ENCODE results near the gene STAT5B.
"Not testable (repeated sequence)": the region's sequence is repeated elsewhere in the genome, so short reads cannot be mapped to it uniquely, and the experiment has no call there.

The STAT5B gene

GRCh38 chr17:42312285-42313130 lies 36.3 kb upstream of the STAT5B start:
- H3K4me3 ChIP-seq (ENCODE audit: low read length), result no peak overlapping the region
- no peak overlapping the region for H3K9ac ChIP-seq (ENCODE audit: low read length)
- peaks cover 12% of the 10 kb centered on the region for H3K4me1 ChIP-seq (ENCODE audit: control insufficient read depth, insufficient read depth, low read length)
- peaks cover 13% of the 10 kb centered on the region for H3K36me3 ChIP-seq (ENCODE audit: control insufficient read depth, insufficient read depth, low read length)
- H3K9me3 ChIP-seq (ENCODE audit: control insufficient read depth, low read length), result no peaks in the 10 kb centered on the region
- no peaks in the 10 kb centered on the region for H3K27me3 ChIP-seq (ENCODE audit: control insufficient read depth, insufficient read depth, low read length)

GRCh38 chr17:42312035-42312284 lies 35.8 kb upstream of the STAT5B start:
- Histone ChIP-seq H3K27me3 (ENCODE audit: control insufficient read depth, insufficient read depth, low read length) (no peaks in the 10 kb centered on the region), H3K9ac (ENCODE audit: low read length) (no peak overlapping the region), H3K4me1 (ENCODE audit: control insufficient read depth, insufficient read depth, low read length) (peaks cover 12% of the 10 kb centered on the region), H3K9me3 (ENCODE audit: control insufficient read depth, low read length) (no peaks in the 10 kb centered on the region), H3K36me3 (ENCODE audit: control insufficient read depth, insufficient read depth, low read length) (peaks cover 15% of the 10 kb centered on the region), H3K4me3 (ENCODE audit: low read length) (no peak overlapping the region)

GRCh38 chr17:42311240-42312034 lies 35.2 kb upstream of the STAT5B start:
- no peaks in the 10 kb centered on the region for H3K9me3 ChIP-seq (ENCODE audit: control insufficient read depth, low read length)
- H3K36me3 ChIP-seq (ENCODE audit: control insufficient read depth, insufficient read depth, low read length), result peaks cover 15% of the 10 kb centered on the region
- no peaks in the 10 kb centered on the region for H3K27me3 ChIP-seq (ENCODE audit: control insufficient read depth, insufficient read depth, low read length)
- H3K4me3 ChIP-seq (ENCODE audit: low read length), result no peak overlapping the region
- H3K4me1 ChIP-seq (ENCODE audit: control insufficient read depth, insufficient read depth, low read length), result peaks cover 12% of the 10 kb centered on the region
- H3K9ac ChIP-seq (ENCODE audit: low read length), result no peak overlapping the region

GRCh38 chr17:42310787-42311215 lies 34.6 kb upstream of the STAT5B start:
- H3K4me1 ChIP-seq (ENCODE audit: control insufficient read depth, insufficient read depth, low read length), result peaks cover 12% of the 10 kb centered on the region
- H3K36me3 ChIP-seq (ENCODE audit: control insufficient read depth, insufficient read depth, low read length), result peaks cover 15% of the 10 kb centered on the region
- no peaks in the 10 kb centered on the region for H3K27me3 ChIP-seq (ENCODE audit: control insufficient read depth, insufficient read depth, low read length)
- no peak overlapping the region for H3K9ac ChIP-seq (ENCODE audit: low read length)
- H3K4me3 ChIP-seq (ENCODE audit: low read length), result no peak overlapping the region
- no peaks in the 10 kb centered on the region for H3K9me3 ChIP-seq (ENCODE audit: control insufficient read depth, low read length)

GRCh38 chr17:42309986-42310786 lies 34.0 kb upstream of the STAT5B start:
- no peaks in the 10 kb centered on the region for H3K27me3 ChIP-seq (ENCODE audit: control insufficient read depth, insufficient read depth, low read length)
- no peak overlapping the region for H3K4me3 ChIP-seq (ENCODE audit: low read length)
- no peak overlapping the region for H3K9ac ChIP-seq (ENCODE audit: low read length)
- peaks cover 6% of the 10 kb centered on the region for H3K4me1 ChIP-seq (ENCODE audit: control insufficient read depth, insufficient read depth, low read length)
- no peaks in the 10 kb centered on the region for H3K9me3 ChIP-seq (ENCODE audit: control insufficient read depth, low read length)
- H3K36me3 ChIP-seq (ENCODE audit: control insufficient read depth, insufficient read depth, low read length), result peaks cover 12% of the 10 kb centered on the region

- H3K27me3 ChIP-seq (ENCODE audit: control insufficient read depth, insufficient read depth, low read length), result no peaks in the 10 kb centered on the region
- no peak overlapping the region for H3K9ac ChIP-seq (ENCODE audit: low read length)
- peaks cover 10% of the 10 kb centered on the region for H3K36me3 ChIP-seq (ENCODE audit: control insufficient read depth, insufficient read depth, low read length)
- H3K4me3 ChIP-seq (ENCODE audit: low read length), result no peak overlapping the region
- peaks cover 3% of the 10 kb centered on the region for H3K4me1 ChIP-seq (ENCODE audit: control insufficient read depth, insufficient read depth, low read length)
- no peaks in the 10 kb centered on the region for H3K9me3 ChIP-seq (ENCODE audit: control insufficient read depth, low read length)
These were observed 33.0 kb upstream of the STAT5B start for GRCh38 chr17:42309142-42309541.

- H3K27me3 ChIP-seq (ENCODE audit: control insufficient read depth, insufficient read depth, low read length), result no peaks in the 10 kb centered on the region
- no peak overlapping the region for H3K4me3 ChIP-seq (ENCODE audit: low read length)
- no peak overlapping the region for H3K9ac ChIP-seq (ENCODE audit: low read length)
- H3K36me3 ChIP-seq (ENCODE audit: control insufficient read depth, insufficient read depth, low read length), result peaks cover 10% of the 10 kb centered on the region
- no peaks in the 10 kb centered on the region for H3K9me3 ChIP-seq (ENCODE audit: control insufficient read depth, low read length)
- no peaks in the 10 kb centered on the region for H3K4me1 ChIP-seq (ENCODE audit: control insufficient read depth, insufficient read depth, low read length)
These were observed 32.3 kb upstream of the STAT5B start for GRCh38 chr17:42308446-42308845.

GRCh38 chr17:42307362-42307927 lies 31.3 kb upstream of the STAT5B start:
- no peaks in the 10 kb centered on the region for H3K4me1 ChIP-seq (ENCODE audit: control insufficient read depth, insufficient read depth, low read length)

GRCh38 chr17:42306385-42306667 lies 30.1 kb upstream of the STAT5B start:
- H3K36me3 ChIP-seq (ENCODE audit: control insufficient read depth, insufficient read depth, low read length), result peaks cover 19% of the 10 kb centered on the region
- no peak overlapping the region for H3K4me3 ChIP-seq (ENCODE audit: low read length)
- H3K9me3 ChIP-seq (ENCODE audit: control insufficient read depth, low read length), result no peaks in the 10 kb centered on the region
- no peaks in the 10 kb centered on the region for H3K27me3 ChIP-seq (ENCODE audit: control insufficient read depth, insufficient read depth, low read length)
- no peak overlapping the region for H3K9ac ChIP-seq (ENCODE audit: low read length)
- H3K4me1 ChIP-seq (ENCODE audit: control insufficient read depth, insufficient read depth, low read length), result no peaks in the 10 kb centered on the region

More at GRCh38 chr17:42307362-42307927, 31.3 kb upstream of the STAT5B start:
- no peak overlapping the region for H3K4me3 ChIP-seq (ENCODE audit: low read length)
- no peaks in the 10 kb centered on the region for H3K9me3 ChIP-seq (ENCODE audit: control insufficient read depth, low read length)
- H3K36me3 ChIP-seq (ENCODE audit: control insufficient read depth, insufficient read depth, low read length), result peaks cover 11% of the 10 kb centered on the region
- H3K9ac ChIP-seq (ENCODE audit: low read length), result no peak overlapping the region
- no peaks in the 10 kb centered on the region for H3K27me3 ChIP-seq (ENCODE audit: control insufficient read depth, insufficient read depth, low read length)

- no peak overlapping the region for H3K9ac ChIP-seq (ENCODE audit: low read length)
- H3K4me1 ChIP-seq (ENCODE audit: control insufficient read depth, insufficient read depth, low read length), result no peaks in the 10 kb centered on the region
- no peaks in the 10 kb centered on the region for H3K9me3 ChIP-seq (ENCODE audit: control insufficient read depth, low read length)
- H3K4me3 ChIP-seq (ENCODE audit: low read length), result no peak overlapping the region
- H3K36me3 ChIP-seq (ENCODE audit: control insufficient read depth, insufficient read depth, low read length), result peaks cover 17% of the 10 kb centered on the region
- no peaks in the 10 kb centered on the region for H3K27me3 ChIP-seq (ENCODE audit: control insufficient read depth, insufficient read depth, low read length)
These were observed 29.6 kb upstream of the STAT5B start for GRCh38 chr17:42305543-42306384.

- H3K27me3 ChIP-seq (ENCODE audit: control insufficient read depth, insufficient read depth, low read length); H3K4me3 ChIP-seq (ENCODE audit: low read length); H3K9ac ChIP-seq (ENCODE audit: low read length); H3K4me1 ChIP-seq (ENCODE audit: control insufficient read depth, insufficient read depth, low read length); H3K9me3 ChIP-seq (ENCODE audit: control insufficient read depth, low read length): not testable (repeated sequence)
- H3K36me3 ChIP-seq (ENCODE audit: control insufficient read depth, insufficient read depth, low read length), result peaks cover 14% of the 10 kb centered on the region
These were observed 28.8 kb upstream of the STAT5B start for GRCh38 chr17:42305031-42305330.
